Ovary (tissue), 9 donors: ENCODE results near the gene ANKS1B. TPM values are rescaled to one million over a fixed set of nuclear protein-coding genes. Genes with fewer than 3 reads are reported as not detected.
"Not testable (repeated sequence)": the region's sequence is repeated elsewhere in the genome, so short reads cannot be mapped to it uniquely, and the experiment has no call there.

Source experiments
- DNase-seq, 5 donors: peaks; one replicate each; pipeline ENCODE4 v3.0.0-alpha.2; 2019 to 2020
- H3K27ac ChIP-seq, 2 donors: fragments of 200-600 bp; one replicate each; pipeline versions ENCODE4 v1.5.1 to v1.8.0; 2019 to 2022
- H3K27me3 ChIP-seq: fragments of 200-600 bp; one replicate; pipeline ENCODE4 v1.8.0; 2022
- H3K36me3 ChIP-seq: fragments of 200-600 bp; sonication (generic); one replicate; pipeline ENCODE4 v1.5.1; 2019
- H3K4me1 ChIP-seq: one replicate; pipeline ENCODE4 v1.8.1; 2013; ENCODE audit warnings: mild to moderate bottlenecking, moderate library complexity; ENCODE audit not compliant: insufficient read depth
- H3K4me3 ChIP-seq: fragments of 200-600 bp; sonication (generic); one replicate; pipeline ENCODE4 v1.5.1; 2017
- H3K9me3 ChIP-seq, 2 donors: fragments of 200-600 bp in 1 of 2; sonication (generic) in 1 of 2; one replicate each; pipeline versions ENCODE4 v1.5.1 to v1.8.1; 2013 to 2019; ENCODE audit warnings: mild to moderate bottlenecking in 1 of 2, moderate library complexity in 1 of 2
- EP300 ChIP-seq: sonication (generic); formaldehyde crosslinking; IDR thresholded peaks from one replicate; pipeline ENCODE4 v1.6.1; 2017; ENCODE audit warnings: antibody characterized with exemption
- POLR2A ChIP-seq: fragments of 450-650 bp; IDR thresholded peaks from one replicate; pipeline ENCODE4 v1.6.1; 2017; ENCODE audit warnings: antibody characterized with exemption, mild to moderate bottlenecking, moderate library complexity
- WGBS, 3 donors: extraction: QIAGEN DNeasy Blood & Tissue Kit in 1 of 3; methylation state at CpG; one replicate each; pipeline versions ENCODE4 v1.1.5 to v1.1.7; 2013 to 2017; 5-methylcytosine and 5-hydroxymethylcytosine counted together
- intact Hi-C, 4 donors: fragments of 100-400 bp; cut with DNase I; formaldehyde crosslinking; loops; one replicate each; pipeline versions ENCODE4 v1.11.0 to v1.15.1; 2022 to 2023
- polyA plus RNA-seq, 2 donors: library from polyadenylated mRNA; stranded (reverse); fragments of 200-250 nt in 1 of 2; fragments of 350-450 nt in 1 of 2; fragmentation: Illumina TruSeq in 1 of 2; extraction: RNeasy Lipid Tissue Mini Kit (QIAGEN cat#74804) in 1 of 2; gene quantifications; one replicate each; pipeline ENCODE4 v1.2.3, GENCODE V29; 2013 to 2014
- total RNA-seq, 7 donors: library from RNA; depleted of rRNA in 2 of 7; stranded (reverse); fragments of >200 nt in 2 of 7; fragmentation: NEBNext Ultra II Directional in 3 of 7; extraction: Animal tissue kit (Norgen Biotek cat#: 25700) in 3 of 7; gene quantifications; one replicate each; pipeline versions ENCODE4 v1.1.0 to v1.2.4, GENCODE V29; 2016 to 2023
- TF ChIP-seq, protein P1 (sequence below), 3 donors: fragments of 450-650 bp in 2 of 3; fragments of 200-600 bp in 1 of 3; IDR thresholded peaks; one replicate each; pipeline versions ENCODE4 v1.5.1 to v1.8.0; 2016 to 2022; ENCODE audit warnings: antibody characterized with exemption in 3 of 3, mild to moderate bottlenecking in 1 of 3
- donor health status: DM: no; HTN: no; CAD: no; lungs with moderate emphysema.
- donor health status: DM: no; HTN: no; CAD: no.
- donor health status: Bipolar disorder and iron deficiency.
- donor health status: DM: yes; HTN: yes; CAD: no.
- donor health status: DM: no; HTN: no; CAD: no.
- donor health status: DM: yes; HTN: yes; CAD: no.

ANKS1B gene
- total and polyA plus RNA-seq, 9 donors = 0.80 to 34.9 (median 7.7) TPM

DNA sequence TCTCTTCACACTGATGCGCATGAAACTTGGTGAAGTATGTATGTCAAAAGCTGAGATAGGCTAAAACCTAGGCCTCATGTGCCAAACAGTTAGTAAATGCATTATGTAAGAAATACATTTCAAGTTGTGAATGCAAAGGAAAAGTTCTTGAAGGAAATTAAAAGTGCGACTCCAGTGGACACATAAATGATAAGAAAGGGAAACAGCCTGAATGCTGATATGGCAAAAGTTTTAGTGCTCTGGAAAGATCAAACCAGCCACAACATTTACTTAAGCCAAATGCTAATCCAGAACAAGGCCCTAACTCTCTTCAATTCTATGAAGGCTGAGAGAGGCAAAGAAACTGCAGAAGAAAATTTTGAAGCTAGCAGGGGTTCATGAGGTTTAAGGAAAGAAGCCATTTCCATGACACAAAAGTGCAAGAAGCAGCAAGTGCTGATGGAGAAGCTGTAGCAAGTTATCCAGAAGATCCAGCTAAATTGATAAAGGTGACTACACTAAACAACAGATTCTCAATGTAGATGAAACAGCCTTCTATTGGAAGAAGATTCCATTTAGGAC, 262.9 kb downstream of the ANKS1B start:
- Histone ChIP-seq H3K4me3 (no peak overlapping the region), H3K27me3 (no peaks in the 10 kb centered on the region), H3K27ac (no peak overlapping the region), H3K9me3 (no peaks in the 10 kb centered on the region), H3K36me3 (no peaks in the 10 kb centered on the region), H3K4me1 (no peaks in the 10 kb centered on the region)
- WGBS, 3 donors = 50 to 59% (median 52%) methylated on average over 2 of the region's 2 CpGs
- intact Hi-C loops = no loop called here
- TF ChIP-seq, protein P1, sequence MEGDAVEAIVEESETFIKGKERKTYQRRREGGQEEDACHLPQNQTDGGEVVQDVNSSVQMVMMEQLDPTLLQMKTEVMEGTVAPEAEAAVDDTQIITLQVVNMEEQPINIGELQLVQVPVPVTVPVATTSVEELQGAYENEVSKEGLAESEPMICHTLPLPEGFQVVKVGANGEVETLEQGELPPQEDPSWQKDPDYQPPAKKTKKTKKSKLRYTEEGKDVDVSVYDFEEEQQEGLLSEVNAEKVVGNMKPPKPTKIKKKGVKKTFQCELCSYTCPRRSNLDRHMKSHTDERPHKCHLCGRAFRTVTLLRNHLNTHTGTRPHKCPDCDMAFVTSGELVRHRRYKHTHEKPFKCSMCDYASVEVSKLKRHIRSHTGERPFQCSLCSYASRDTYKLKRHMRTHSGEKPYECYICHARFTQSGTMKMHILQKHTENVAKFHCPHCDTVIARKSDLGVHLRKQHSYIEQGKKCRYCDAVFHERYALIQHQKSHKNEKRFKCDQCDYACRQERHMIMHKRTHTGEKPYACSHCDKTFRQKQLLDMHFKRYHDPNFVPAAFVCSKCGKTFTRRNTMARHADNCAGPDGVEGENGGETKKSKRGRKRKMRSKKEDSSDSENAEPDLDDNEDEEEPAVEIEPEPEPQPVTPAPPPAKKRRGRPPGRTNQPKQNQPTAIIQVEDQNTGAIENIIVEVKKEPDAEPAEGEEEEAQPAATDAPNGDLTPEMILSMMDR (IDR thresholded peaks at IDR 0.05) = no peak
- TF ChIP-seq EP300 = no peak
- TF ChIP-seq POLR2A = no peak
- DNase-seq = no peak

DNA sequence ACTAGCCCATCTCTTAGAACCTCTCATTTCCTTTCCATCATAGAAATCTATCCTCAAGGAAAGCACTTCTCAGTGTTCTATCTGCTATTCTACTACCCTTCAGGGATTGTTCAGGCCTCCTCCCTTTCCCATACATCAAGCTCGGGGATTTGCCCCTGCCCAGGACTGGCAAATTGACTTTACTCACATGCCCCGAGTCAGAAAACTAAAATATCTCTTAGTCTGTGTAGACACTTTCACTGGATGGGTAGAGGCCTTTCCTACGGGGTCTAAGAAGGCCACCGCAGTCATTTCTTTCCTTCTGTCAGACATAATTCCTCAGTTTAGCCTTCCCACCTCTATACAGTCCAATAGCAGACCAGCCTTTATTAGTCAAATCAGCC, 264.7 kb downstream of the ANKS1B start:
- WGBS, 3 donors = 92 to 94% (median 93%) methylated on average over 4 of the region's 4 CpGs
- H3K4me3 ChIP-seq, intact Hi-C loops, H3K4me1 ChIP-seq, H3K9me3 ChIP-seq, H3K27me3 ChIP-seq, H3K36me3 ChIP-seq, H3K27ac ChIP-seq, DNase-seq: not testable (repeated sequence)

DNA sequence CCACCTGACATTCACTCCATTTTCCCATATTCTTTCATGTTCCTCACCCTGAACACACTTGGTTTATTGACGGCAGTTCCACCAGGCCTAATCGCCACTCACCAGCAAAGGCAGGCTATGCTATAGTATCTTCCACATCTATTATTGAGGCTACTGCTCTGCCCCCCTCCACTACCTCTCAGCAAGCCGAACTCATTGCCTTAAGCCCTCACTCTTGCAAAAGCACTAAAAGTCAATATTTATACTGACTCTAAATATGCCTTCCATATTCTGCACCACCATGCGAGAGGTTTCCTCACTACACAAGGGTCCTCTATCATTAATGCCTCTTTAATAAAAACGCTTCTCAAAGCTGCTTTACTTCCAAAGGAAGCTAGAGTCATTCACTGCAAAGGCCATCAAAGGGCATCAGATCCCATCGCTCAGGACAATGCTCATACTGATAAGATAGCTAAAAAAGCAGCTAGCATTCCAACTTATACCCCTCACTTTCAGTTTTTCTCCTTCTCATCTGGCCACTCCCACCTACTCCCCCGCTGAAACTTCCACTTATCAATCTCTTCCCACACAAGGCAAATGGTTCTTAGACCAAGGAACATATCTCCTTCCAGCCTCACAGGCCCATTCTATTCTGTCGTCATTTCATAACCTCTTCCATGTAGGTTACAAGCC, 265.2 kb downstream of the ANKS1B start:
- 82 to 85% (median 84%) methylated on average over 8 of the region's 8 CpGs for WGBS, 3 donors
- H3K36me3 ChIP-seq, H3K27me3 ChIP-seq, H3K27ac ChIP-seq, H3K4me1 ChIP-seq, H3K9me3 ChIP-seq, DNase-seq, intact Hi-C loops, H3K4me3 ChIP-seq: not testable (repeated sequence)

DNA sequence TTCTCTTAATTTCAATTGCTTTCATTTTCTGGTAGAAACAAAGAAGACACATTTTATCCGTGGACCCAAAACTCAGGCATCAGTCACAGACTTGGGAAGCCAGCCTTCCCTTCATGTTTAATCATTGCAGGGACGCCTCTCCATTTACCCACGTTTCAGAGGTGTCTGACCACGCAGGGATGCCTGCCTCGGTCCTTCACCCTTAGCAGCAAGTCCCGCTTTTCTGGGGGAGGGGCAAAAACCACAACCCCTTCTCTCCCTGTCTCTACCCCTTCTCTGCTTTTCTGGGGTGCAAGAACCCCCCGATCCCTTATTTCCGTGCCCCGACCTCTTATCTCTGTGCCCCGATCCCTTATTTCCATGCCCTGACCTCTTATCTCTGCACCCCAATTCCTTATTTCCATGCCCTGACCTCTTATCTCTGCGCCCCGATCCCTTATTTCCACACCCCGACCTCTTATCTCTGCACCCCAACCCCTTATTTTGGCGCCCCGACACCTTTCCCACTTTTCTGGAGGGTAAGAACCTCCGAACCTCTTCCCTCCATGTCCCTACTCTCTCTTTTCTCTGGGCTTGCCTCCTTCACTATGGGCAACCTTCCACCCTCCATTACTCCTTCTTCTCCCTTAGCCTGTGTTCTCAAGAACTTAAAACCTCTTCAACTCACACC, 268.8 kb downstream of the ANKS1B start:
- 86 to 89% (median 88%) methylated on average over 16 of the region's 16 CpGs for WGBS, 3 donors
- H3K27me3 ChIP-seq, H3K4me1 ChIP-seq, intact Hi-C loops, DNase-seq, H3K4me3 ChIP-seq, H3K36me3 ChIP-seq, H3K9me3 ChIP-seq, H3K27ac ChIP-seq: not testable (repeated sequence)

DNA sequence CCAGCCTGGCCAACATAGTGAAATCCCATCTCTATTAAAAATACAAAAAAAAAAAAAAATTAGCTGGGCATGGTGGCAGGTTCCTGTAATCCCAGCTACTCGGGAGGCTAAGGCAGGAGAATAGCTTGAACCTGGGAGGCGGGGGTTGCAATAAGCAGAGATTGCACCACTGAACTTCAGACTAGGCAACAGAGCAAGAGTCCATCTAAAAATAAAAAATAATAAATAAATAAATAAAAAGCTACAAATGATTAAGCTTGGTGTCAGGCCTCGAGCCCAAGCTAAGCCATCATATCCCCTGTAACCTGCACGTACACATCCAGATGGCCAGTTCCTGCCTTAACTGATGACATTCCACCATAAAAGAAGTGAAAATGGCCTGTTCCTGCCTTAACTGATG, 269.8 kb downstream of the ANKS1B start:
- DNase-seq, H3K9me3 ChIP-seq, H3K36me3 ChIP-seq, H3K4me3 ChIP-seq, H3K27me3 ChIP-seq, H3K4me1 ChIP-seq, H3K27ac ChIP-seq, intact Hi-C loops: not testable (repeated sequence)
- 92 to 97% (median 92%) methylated on average over 4 of the region's 4 CpGs for WGBS, 3 donors

DNA sequence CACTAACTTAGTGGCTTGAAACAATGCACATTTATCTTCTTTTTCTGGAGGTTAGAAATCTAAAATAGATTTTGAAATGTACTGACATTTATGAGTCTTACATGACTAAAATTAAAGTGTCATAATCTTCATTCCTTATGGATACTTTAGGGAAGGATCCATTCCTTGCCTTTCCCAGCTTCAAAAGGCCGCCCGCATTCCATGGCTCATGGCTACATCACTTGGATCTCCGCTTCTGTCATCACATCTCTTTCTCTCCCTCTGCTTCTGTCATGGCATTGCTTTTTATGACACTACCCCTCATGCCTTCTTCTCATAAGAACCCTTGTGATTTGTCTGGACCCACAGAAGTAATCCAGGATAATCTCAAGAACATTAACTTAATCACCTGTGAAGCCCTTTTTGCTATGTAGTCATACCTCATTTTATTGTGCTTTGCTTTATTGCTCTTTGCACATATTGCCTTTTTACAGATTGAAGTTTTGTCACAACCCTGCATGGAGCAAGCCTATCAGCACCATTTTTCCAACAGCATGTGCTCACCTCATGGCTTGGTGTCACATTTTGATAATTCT, 270.7 kb downstream of the ANKS1B start:
- TF ChIP-seq, protein P1 (IDR thresholded peaks at IDR 0.05) = no peak
- TF ChIP-seq POLR2A (no peak), EP300 (no peak)
- no peak overlapping the region for H3K4me3 ChIP-seq
- H3K36me3 ChIP-seq = no peaks in the 10 kb centered on the region
- no peak overlapping the region for H3K27ac ChIP-seq
- intact Hi-C loops = no loop called here
- H3K9me3 ChIP-seq = no peaks in the 10 kb centered on the region
- DNase-seq = no peak
- WGBS, 3 donors = 81 to 83% (median 81%) methylated on average over 3 of the region's 3 CpGs
- no peaks in the 10 kb centered on the region for H3K4me1 ChIP-seq
- H3K27me3 ChIP-seq = no peaks in the 10 kb centered on the region
